Measurements from ENCODE around the gene SMCO3. TPM values are rescaled to one million over a fixed set of nuclear protein-coding genes. Genes with fewer than 3 reads are reported as not detected.
A peak's percentile ranks its signal among the peaks of the same experiment; 100 is the strongest.

SMCO3 gene
- total and polyA plus RNA-seq, 3 experiments from 2014 or later, result not detected

DNA sequence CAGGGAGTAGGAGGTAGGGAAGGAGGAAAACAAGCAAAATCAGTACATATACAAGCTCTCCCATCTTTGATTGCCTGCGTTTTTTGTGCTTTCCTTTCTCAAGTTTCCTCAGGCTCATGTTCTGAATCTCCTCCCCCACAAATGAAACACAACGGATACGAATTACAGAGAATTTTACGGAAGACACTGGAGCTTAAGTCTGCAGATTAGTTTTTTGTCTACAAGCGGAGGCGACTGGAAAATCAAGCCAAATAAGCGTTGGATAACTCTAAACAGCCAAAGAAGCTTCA, 11.3 kb downstream of the SMCO3 start:
- peaks cover 18% of the 10 kb centered on the region for H3K36me3 ChIP-seq (ENCODE audit: insufficient read depth, low read length)
- peaks cover 36% of the 10 kb centered on the region for H3K4me1 ChIP-seq (ENCODE audit: insufficient read depth, low read length)
- Mint-ChIP-seq H3K4me3 (no peak overlapping the region), H3K36me3 (peaks cover 0 to 33% (median 4%) of the 10 kb centered on the region in 3 donors), H3K27me3 (no peaks in the 10 kb centered on the region), H3K4me1 (peaks cover 0 to 28% (median 19%) of the 10 kb centered on the region in 3 donors), H3K27ac (no peak overlapping the region), H3K9me3 (no peaks in the 10 kb centered on the region)
- no peak for DNase-seq
- H3K27ac ChIP-seq (ENCODE audit: low read depth, low read length), result peak overlapping the region; percentile 96
- H3K9me3 ChIP-seq (ENCODE audit: low read length), result no peaks in the 10 kb centered on the region
- peak overlapping the region; percentile 81 for H3K4me3 ChIP-seq (ENCODE audit: low read length)
- H3K27me3 ChIP-seq (ENCODE audit: insufficient read depth, low read length, poor library complexity, severe bottlenecking), result no peaks in the 10 kb centered on the region
- CTCF ChIA-PET, result interaction anchor here (0.9 to 5.2 kb wide), 5 partner anchors 11 to 79 kb away, joined by 3 to 45 read pairs (median 3); a partner anchor contains a TSS
- POLR2A ChIA-PET, result interaction anchor here (0.6 to 5.7 kb wide), 5 partner anchors 13 to 434 kb away, joined by 3 to 128 read pairs (median 4); a partner anchor contains a TSS

DNA sequence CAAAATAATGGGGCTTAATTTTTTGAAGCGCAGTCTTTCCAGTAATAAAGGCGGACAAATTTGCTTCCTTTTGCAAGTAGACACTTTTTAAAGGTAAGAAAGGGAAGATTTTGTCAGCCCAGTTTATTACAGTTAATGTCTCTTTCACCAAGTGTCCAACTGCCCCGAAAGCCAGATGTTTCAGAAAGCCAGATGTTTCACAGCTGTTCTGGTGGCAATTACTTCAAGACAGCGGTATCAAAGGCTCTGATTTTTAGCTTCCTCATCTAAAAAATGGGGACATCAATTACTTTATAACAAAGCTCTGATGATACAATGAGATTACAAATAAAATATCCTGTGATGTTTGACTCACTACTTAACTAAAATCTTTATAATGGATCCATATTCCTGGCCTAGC, 11.7 kb downstream of the SMCO3 start:
- ChIA-PET POLR2A (interaction anchor here (0.6 to 5.7 kb wide), 3 partner anchors 12 to 434 kb away, joined by 3 to 128 read pairs (median 4); a partner anchor contains a TSS), CTCF (interaction anchor here (1.1 to 5.2 kb wide), 4 partner anchors 11 to 79 kb away, joined by 3 to 45 read pairs (median 16); a partner anchor contains a TSS)
- Histone ChIP-seq H3K36me3 (ENCODE audit: insufficient read depth, low read length) (peaks cover 22% of the 10 kb centered on the region), H3K4me3 (ENCODE audit: low read length) (peak overlapping the region; percentile 81), H3K27ac (ENCODE audit: low read depth, low read length) (peak overlapping the region; percentile 96), H3K4me1 (ENCODE audit: insufficient read depth, low read length) (peaks cover 36% of the 10 kb centered on the region), H3K9me3 (ENCODE audit: low read length) (no peaks in the 10 kb centered on the region), H3K27me3 (ENCODE audit: insufficient read depth, low read length, poor library complexity, severe bottlenecking) (no peaks in the 10 kb centered on the region)
- no peak for DNase-seq
- Mint-ChIP-seq H3K4me1 (peaks cover 0 to 28% (median 21%) of the 10 kb centered on the region in 3 donors), H3K27ac (no peak overlapping the region), H3K9me3 (no peaks in the 10 kb centered on the region), H3K36me3 (peaks cover 0 to 37% (median 7%) of the 10 kb centered on the region in 3 donors), H3K4me3 (no peak overlapping the region), H3K27me3 (no peaks in the 10 kb centered on the region)

DNA sequence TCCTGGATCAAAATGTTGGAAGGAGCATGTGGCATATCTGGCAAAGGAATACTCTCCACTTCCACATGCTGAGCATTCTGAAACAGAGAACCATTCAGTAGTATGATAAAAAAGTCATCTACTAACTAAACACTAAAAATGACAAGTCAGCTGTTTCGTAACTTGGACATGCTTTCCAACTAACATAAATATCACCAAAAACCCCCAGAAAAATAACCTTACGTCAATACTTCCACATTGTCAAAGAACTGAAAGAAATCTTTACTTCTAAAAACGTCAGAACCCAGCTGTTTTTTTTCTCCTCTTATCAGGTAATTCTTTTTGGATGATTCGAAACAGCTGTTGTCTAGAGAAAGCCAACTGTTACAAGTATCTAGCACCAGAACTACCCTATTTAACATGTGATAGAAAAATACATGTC, 18.9 kb downstream of the SMCO3 start:
- H3K27me3 Mint-ChIP-seq, result no peaks in the 10 kb centered on the region
- ChIA-PET CTCF (interaction anchor here (0.9 to 1.2 kb wide), 2 partner anchors 20 to 23 kb away, joined by 3 read pairs; no protein-coding TSS in a partner anchor), POLR2A (interaction anchor here (0.5 kb wide), 2 partner anchors 24 to 230 kb away, joined by 3 read pairs; a partner anchor contains a TSS)
- no peak overlapping the region for H3K27ac ChIP-seq (ENCODE audit: low read depth, low read length)
- no peaks in the 10 kb centered on the region for H3K9me3 Mint-ChIP-seq
- no peak overlapping the region for H3K4me3 ChIP-seq (ENCODE audit: low read length)
- no peak overlapping the region for H3K4me3 Mint-ChIP-seq
- peaks cover 7 to 94% (median 41%) of the 10 kb centered on the region in 3 donors for H3K36me3 Mint-ChIP-seq
- DNase-seq, result no peak
- peaks cover 70% of the 10 kb centered on the region for H3K36me3 ChIP-seq (ENCODE audit: insufficient read depth, low read length)
- peaks cover 0 to 15% (median 0%) of the 10 kb centered on the region in 3 donors for H3K4me1 Mint-ChIP-seq
- no peaks in the 10 kb centered on the region for H3K27me3 ChIP-seq (ENCODE audit: insufficient read depth, low read length, poor library complexity, severe bottlenecking)
- H3K9me3 ChIP-seq (ENCODE audit: low read length), result no peaks in the 10 kb centered on the region
- H3K4me1 ChIP-seq (ENCODE audit: insufficient read depth, low read length), result no peaks in the 10 kb centered on the region
- H3K27ac Mint-ChIP-seq, result peak overlapping the region in 1 of 8 donors; percentile 66

DNA sequence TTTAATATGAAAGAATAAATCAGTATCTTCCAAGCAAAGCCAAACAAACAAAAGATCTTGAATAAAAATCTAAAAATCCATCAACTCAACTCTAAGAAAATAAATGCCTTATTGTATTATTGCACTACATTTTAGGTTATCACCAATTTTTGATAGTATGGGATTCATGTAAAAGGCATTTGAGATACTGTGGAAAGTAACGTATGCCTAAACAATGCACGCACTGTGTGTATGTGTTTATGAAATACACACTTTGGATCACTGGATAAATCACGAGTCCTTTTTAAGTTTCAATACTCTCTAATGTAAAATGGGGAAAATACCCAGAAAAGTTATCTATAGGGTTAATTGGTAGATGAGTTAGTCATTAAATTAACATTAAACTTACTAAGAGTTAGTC, 28.4 kb downstream of the SMCO3 start:
- CTCF ChIA-PET, result interaction anchor here (1.2 kb wide), 1 partner anchor 11 kb away, joined by 4 read pairs; a partner anchor contains a TSS
- peaks cover 2 to 10% (median 2%) of the 10 kb centered on the region in 3 donors for H3K4me1 Mint-ChIP-seq
- no peak overlapping the region for H3K4me3 Mint-ChIP-seq
- Histone ChIP-seq H3K27me3 (ENCODE audit: insufficient read depth, low read length, poor library complexity, severe bottlenecking) (no peaks in the 10 kb centered on the region), H3K4me3 (ENCODE audit: low read length) (no peak overlapping the region), H3K27ac (ENCODE audit: low read depth, low read length) (no peak overlapping the region), H3K4me1 (ENCODE audit: insufficient read depth, low read length) (no peaks in the 10 kb centered on the region), H3K9me3 (ENCODE audit: low read length) (no peaks in the 10 kb centered on the region), H3K36me3 (ENCODE audit: insufficient read depth, low read length) (peaks cover 32% of the 10 kb centered on the region)
- H3K36me3 Mint-ChIP-seq, result peaks cover 15 to 67% (median 19%) of the 10 kb centered on the region in 3 donors
- no peak overlapping the region for H3K27ac Mint-ChIP-seq
- no peak for DNase-seq
- POLR2A ChIA-PET, result interaction anchor here (1.5 kb wide), 1 partner anchor 14 kb away, joined by 6 read pairs; a partner anchor contains a TSS
- H3K27me3 Mint-ChIP-seq, result no peaks in the 10 kb centered on the region
- no peaks in the 10 kb centered on the region for H3K9me3 Mint-ChIP-seq

DNA sequence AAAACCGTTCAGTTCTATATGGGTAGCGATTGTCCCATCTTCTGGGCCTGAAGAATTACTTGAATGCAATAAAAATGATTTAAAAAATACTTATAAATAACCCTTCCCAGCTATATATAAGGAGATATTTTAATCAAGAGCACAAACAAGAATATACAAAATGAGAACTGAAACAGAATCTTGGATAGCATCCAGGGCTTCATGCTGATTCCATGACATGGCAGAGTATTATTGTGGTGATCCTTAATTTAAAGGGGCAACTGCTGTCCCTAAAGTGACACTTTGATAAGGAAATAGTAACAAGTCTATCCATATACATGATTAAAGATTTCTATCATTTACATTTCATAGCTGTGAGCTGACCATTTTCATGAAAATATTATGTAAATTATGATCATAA, 29.5 kb downstream of the SMCO3 start:
- Mint-ChIP-seq H3K4me3 (no peak overlapping the region), H3K27me3 (no peaks in the 10 kb centered on the region), H3K27ac (peak overlapping the region in 3 of 8 donors; percentile 8 to 69 (median 32)), H3K9me3 (no peaks in the 10 kb centered on the region), H3K4me1 (peaks cover 2 to 10% (median 6%) of the 10 kb centered on the region in 3 donors), H3K36me3 (peaks cover 8 to 56% (median 10%) of the 10 kb centered on the region in 3 donors)
- POLR2A ChIA-PET, result interaction anchor here (0.7 kb wide), 1 partner anchor 9 kb away, joined by 3 read pairs; no protein-coding TSS in a partner anchor
- no peaks in the 10 kb centered on the region for H3K9me3 ChIP-seq (ENCODE audit: low read length)
- no peak for DNase-seq
- H3K27me3 ChIP-seq (ENCODE audit: insufficient read depth, low read length, poor library complexity, severe bottlenecking), result no peaks in the 10 kb centered on the region
- CTCF ChIA-PET, result interaction anchor here (1.1 to 1.9 kb wide), 3 partner anchors 10 to 19 kb away, joined by 3 to 5 read pairs (median 4); partner anchors contain the start of genes C12orf60 and WBP11
- peaks cover 22% of the 10 kb centered on the region for H3K36me3 ChIP-seq (ENCODE audit: insufficient read depth, low read length)
- no peak overlapping the region for H3K27ac ChIP-seq (ENCODE audit: low read depth, low read length)
- no peak overlapping the region for H3K4me3 ChIP-seq (ENCODE audit: low read length)
- H3K4me1 ChIP-seq (ENCODE audit: insufficient read depth, low read length), result no peaks in the 10 kb centered on the region

DNA sequence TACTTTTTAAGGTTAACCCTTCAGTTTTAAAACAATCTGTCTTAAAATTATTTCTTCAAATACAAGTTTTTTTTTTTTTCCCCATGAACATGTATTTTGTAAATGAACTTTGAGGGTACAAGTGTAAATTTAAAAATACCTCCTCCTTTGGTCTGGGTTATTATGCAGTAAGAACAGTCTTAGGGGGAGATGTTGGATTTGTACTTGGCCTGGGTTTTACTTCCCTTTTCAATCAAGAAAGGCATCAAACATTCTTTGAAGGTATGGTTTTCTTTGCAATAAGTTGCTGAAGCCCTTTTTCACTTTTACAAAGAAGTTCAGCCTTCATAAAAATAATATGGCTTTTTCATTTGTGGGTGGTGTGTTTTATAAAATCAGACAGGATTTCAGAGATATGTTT, 31.2 kb downstream of the SMCO3 start:
- no peaks in the 10 kb centered on the region for H3K27me3 Mint-ChIP-seq
- peaks cover 5 to 39% (median 8%) of the 10 kb centered on the region in 3 donors for H3K36me3 Mint-ChIP-seq
- Histone ChIP-seq H3K36me3 (ENCODE audit: insufficient read depth, low read length) (peaks cover 7% of the 10 kb centered on the region), H3K9me3 (ENCODE audit: low read length) (no peaks in the 10 kb centered on the region), H3K27ac (ENCODE audit: low read depth, low read length) (no peak overlapping the region), H3K4me3 (ENCODE audit: low read length) (no peak overlapping the region), H3K27me3 (ENCODE audit: insufficient read depth, low read length, poor library complexity, severe bottlenecking) (no peaks in the 10 kb centered on the region), H3K4me1 (ENCODE audit: insufficient read depth, low read length) (no peaks in the 10 kb centered on the region)
- DNase-seq, result no peak
- H3K9me3 Mint-ChIP-seq, result no peaks in the 10 kb centered on the region
- ChIA-PET CTCF (interaction anchor here (1.0 to 2.4 kb wide), 3 partner anchors 8 to 12 kb away, joined by 3 to 11 read pairs (median 5); a partner anchor contains a TSS), POLR2A (interaction anchor here (2.1 to 2.3 kb wide), 2 partner anchors 11 to 13 kb away, joined by 8 to 12 read pairs; a partner anchor contains a TSS)
- H3K27ac Mint-ChIP-seq, result peak overlapping the region in 1 of 8 donors; percentile 58
- H3K4me1 Mint-ChIP-seq, result peaks cover 2 to 10% (median 6%) of the 10 kb centered on the region in 3 donors
- H3K4me3 Mint-ChIP-seq, result no peak overlapping the region

DNA sequence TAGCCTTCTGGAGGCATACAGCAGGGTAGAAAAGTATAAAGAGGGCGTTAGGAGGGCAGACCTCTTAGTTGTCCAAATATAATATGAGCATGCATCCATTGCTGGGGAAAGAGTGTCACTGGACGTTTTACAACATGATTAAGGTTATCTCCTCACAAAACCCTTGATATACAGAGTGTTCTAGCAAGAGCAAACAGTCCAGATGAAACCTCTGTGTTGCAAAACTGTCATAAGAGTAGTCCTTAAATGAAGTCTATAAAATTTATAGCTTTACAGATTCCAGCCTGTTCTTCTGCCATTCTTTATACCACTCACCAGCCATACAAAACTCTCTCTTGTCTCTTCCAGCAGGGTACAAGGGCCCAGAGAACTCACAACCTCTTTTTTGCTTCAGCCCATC, 32.4 kb downstream of the SMCO3 start:
- Histone ChIP-seq H3K4me1 (ENCODE audit: insufficient read depth, low read length) (no peaks in the 10 kb centered on the region), H3K36me3 (ENCODE audit: insufficient read depth, low read length) (peaks cover 4% of the 10 kb centered on the region), H3K27ac (ENCODE audit: low read depth, low read length) (no peak overlapping the region), H3K27me3 (ENCODE audit: insufficient read depth, low read length, poor library complexity, severe bottlenecking) (no peaks in the 10 kb centered on the region), H3K9me3 (ENCODE audit: low read length) (no peaks in the 10 kb centered on the region), H3K4me3 (ENCODE audit: low read length) (no peak overlapping the region)
- Mint-ChIP-seq H3K9me3 (no peaks in the 10 kb centered on the region), H3K27me3 (no peaks in the 10 kb centered on the region), H3K4me3 (no peak overlapping the region), H3K4me1 (peaks cover 2 to 14% (median 10%) of the 10 kb centered on the region in 3 donors), H3K36me3 (peaks cover 0 to 27% (median 1%) of the 10 kb centered on the region in 3 donors), H3K27ac (peak overlapping the region in 2 of 8 donors; percentile 36 to 71)
- POLR2A ChIA-PET, result interaction anchor here (2.1 to 2.3 kb wide), 2 partner anchors 10 to 12 kb away, joined by 8 to 12 read pairs; a partner anchor contains a TSS
- DNase-seq, result no peak
- CTCF ChIA-PET, result interaction anchor here (0.8 to 2.4 kb wide), 3 partner anchors 8 to 24 kb away, joined by 3 to 11 read pairs (median 5); a partner anchor contains a TSS

DNA sequence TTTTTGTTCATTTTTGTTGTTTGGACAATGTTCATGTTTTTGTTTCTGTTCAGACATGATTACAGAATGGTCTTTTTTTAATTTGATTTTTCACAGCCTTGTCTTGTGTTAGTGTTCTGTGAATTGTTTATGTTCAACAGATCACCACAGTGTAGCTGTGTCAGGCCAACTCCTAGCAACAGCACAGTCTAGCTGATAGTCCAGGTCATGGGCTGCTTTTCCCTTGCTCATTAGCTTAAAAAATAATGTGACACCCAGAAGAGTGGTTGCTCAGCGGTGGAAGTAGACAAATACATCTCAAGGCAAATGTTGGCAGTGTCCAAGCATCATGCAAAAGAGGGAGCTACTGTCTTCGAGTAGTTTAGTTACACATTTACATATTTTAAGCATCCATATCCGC, 33.1 kb downstream of the SMCO3 start:
- DNase-seq, result no peak
- peaks cover 0 to 21% (median 0%) of the 10 kb centered on the region in 3 donors for H3K36me3 Mint-ChIP-seq
- H3K4me3 Mint-ChIP-seq, result no peak overlapping the region
- ChIA-PET CTCF (interaction anchor here (2.4 kb wide), 1 partner anchor 11 kb away, joined by 11 read pairs; a partner anchor contains a TSS), POLR2A (interaction anchor here (2.1 to 2.3 kb wide), 2 partner anchors 9 to 11 kb away, joined by 8 to 12 read pairs; a partner anchor contains a TSS)
- Histone ChIP-seq H3K4me3 (ENCODE audit: low read length) (no peak overlapping the region), H3K27me3 (ENCODE audit: insufficient read depth, low read length, poor library complexity, severe bottlenecking) (no peaks in the 10 kb centered on the region), H3K9me3 (ENCODE audit: low read length) (no peaks in the 10 kb centered on the region), H3K36me3 (ENCODE audit: insufficient read depth, low read length) (no peaks in the 10 kb centered on the region), H3K4me1 (ENCODE audit: insufficient read depth, low read length) (peaks cover 2% of the 10 kb centered on the region), H3K27ac (ENCODE audit: low read depth, low read length) (no peak overlapping the region)
- peaks cover 9 to 21% (median 17%) of the 10 kb centered on the region in 3 donors for H3K4me1 Mint-ChIP-seq
- no peak overlapping the region for H3K27ac Mint-ChIP-seq
- H3K9me3 Mint-ChIP-seq, result no peaks in the 10 kb centered on the region
- no peaks in the 10 kb centered on the region for H3K27me3 Mint-ChIP-seq
